Osteocyte (in vitro differentiated cells): ENCODE measurements around the gene TELO2. TPM values are rescaled to one million over a fixed set of nuclear protein-coding genes. Genes with fewer than 3 reads are reported as not detected.

Experiments
- DNase-seq: peaks from one replicate; pipeline ENCODE4 v3.0.0; 2021; ENCODE audit warnings: mixed read lengths; ENCODE audit not compliant: unreplicated experiment; ENCODE audit errors: extremely low spot score
- H3K27ac Mint-ChIP-seq: one replicate; pipeline ENCODE4 v1.8.0; 2021; ENCODE audit warnings: mild to moderate bottlenecking, mixed read lengths; ENCODE audit not compliant: unreplicated experiment
- H3K27me3 Mint-ChIP-seq: one replicate; pipeline ENCODE4 v1.8.0; 2021; ENCODE audit warnings: mixed read lengths; ENCODE audit not compliant: unreplicated experiment
- H3K36me3 Mint-ChIP-seq: one replicate; pipeline ENCODE4 v1.8.0; 2021; ENCODE audit warnings: mixed read lengths; ENCODE audit not compliant: unreplicated experiment
- H3K4me1 Mint-ChIP-seq: one replicate; pipeline ENCODE4 v1.8.0; 2021; ENCODE audit warnings: mixed read lengths; ENCODE audit not compliant: unreplicated experiment
- H3K4me3 Mint-ChIP-seq: one replicate; pipeline ENCODE4 v1.8.0; 2021; ENCODE audit warnings: mild to moderate bottlenecking, moderate library complexity, mixed read lengths; ENCODE audit not compliant: unreplicated experiment
- H3K9me3 Mint-ChIP-seq: one replicate; pipeline ENCODE4 v1.8.0; 2021; ENCODE audit warnings: mixed read lengths; ENCODE audit not compliant: unreplicated experiment
- total RNA-seq: library from RNA; stranded (reverse); gene quantifications from 2 replicates; pipeline ENCODE4 v1.2.1, GENCODE V29; 2021
- TF ChIP-seq, protein P1 (sequence below): fragments of 200-600 bp; sonication (generic); IDR thresholded peaks from 2 replicates; pipeline ENCODE4 v1.5.0; 2021; ENCODE audit warnings: antibody characterized with exemption, mild to moderate bottlenecking, moderate library complexity

TELO2 gene
- total RNA-seq, 1 donor from 2014 or later = 37.8 TPM

DNA sequence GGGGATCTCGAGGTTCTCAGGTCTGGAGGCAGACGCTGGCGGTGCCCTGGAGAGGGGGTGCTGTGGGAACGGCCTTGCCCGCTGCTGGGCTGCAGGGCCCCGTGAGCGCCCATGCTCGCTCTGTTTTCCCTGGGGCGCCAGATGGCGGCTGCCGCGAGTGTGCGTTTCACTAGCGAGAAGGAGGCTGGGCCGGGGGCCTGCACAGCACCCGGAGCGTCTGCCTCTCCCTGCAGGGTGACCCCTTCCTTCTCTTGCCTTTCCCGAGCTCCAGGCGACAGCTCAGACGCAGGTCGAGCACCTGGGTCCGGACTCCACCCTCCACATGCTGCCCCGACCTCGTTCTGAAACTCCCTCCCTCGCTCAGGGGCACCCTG lies 2.7 kb downstream of the TELO2 start:
- H3K27me3 Mint-ChIP-seq = no peaks in the 10 kb centered on the region
- no peak overlapping the region for H3K4me3 Mint-ChIP-seq

DNA sequence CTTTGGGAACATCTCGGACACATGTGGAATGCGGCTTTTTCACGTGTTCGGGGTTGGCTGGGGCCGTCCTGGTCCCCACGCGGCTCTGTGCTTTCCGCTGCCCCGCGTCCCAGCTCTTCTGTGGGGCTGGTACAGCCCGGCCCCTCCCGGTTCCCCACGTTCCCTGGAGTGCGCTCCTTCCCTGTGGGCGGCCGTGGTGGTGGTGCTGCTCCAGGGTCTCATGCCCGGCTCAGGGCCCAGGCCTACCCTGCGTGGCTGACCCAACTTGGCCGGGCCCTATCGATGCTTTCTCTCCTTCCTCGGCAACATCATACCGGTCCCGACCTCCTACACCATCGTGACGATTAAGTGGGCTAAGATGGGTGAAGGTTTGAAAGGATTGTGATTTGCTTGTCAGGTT lies 3.3 kb downstream of the TELO2 start:
- Mint-ChIP-seq H3K4me3 (no peak overlapping the region), H3K27ac (no peak overlapping the region), H3K9me3 (no peaks in the 10 kb centered on the region), H3K36me3 (peaks cover 7% of the 10 kb centered on the region), H3K27me3 (no peaks in the 10 kb centered on the region), H3K4me1 (peaks cover 17% of the 10 kb centered on the region)
- peak; percentile 84 for DNase-seq
- TF ChIP-seq, protein P1, sequence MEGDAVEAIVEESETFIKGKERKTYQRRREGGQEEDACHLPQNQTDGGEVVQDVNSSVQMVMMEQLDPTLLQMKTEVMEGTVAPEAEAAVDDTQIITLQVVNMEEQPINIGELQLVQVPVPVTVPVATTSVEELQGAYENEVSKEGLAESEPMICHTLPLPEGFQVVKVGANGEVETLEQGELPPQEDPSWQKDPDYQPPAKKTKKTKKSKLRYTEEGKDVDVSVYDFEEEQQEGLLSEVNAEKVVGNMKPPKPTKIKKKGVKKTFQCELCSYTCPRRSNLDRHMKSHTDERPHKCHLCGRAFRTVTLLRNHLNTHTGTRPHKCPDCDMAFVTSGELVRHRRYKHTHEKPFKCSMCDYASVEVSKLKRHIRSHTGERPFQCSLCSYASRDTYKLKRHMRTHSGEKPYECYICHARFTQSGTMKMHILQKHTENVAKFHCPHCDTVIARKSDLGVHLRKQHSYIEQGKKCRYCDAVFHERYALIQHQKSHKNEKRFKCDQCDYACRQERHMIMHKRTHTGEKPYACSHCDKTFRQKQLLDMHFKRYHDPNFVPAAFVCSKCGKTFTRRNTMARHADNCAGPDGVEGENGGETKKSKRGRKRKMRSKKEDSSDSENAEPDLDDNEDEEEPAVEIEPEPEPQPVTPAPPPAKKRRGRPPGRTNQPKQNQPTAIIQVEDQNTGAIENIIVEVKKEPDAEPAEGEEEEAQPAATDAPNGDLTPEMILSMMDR = no peak

More for the DNA sequence above, 2.7 kb downstream of the TELO2 start:
- Mint-ChIP-seq H3K36me3 (peaks cover 7% of the 10 kb centered on the region), H3K27ac (no peak overlapping the region), H3K4me1 (peaks cover 17% of the 10 kb centered on the region), H3K9me3 (no peaks in the 10 kb centered on the region)
- TF ChIP-seq, protein P1 = no peak
- peak; percentile 83 for DNase-seq

DNA sequence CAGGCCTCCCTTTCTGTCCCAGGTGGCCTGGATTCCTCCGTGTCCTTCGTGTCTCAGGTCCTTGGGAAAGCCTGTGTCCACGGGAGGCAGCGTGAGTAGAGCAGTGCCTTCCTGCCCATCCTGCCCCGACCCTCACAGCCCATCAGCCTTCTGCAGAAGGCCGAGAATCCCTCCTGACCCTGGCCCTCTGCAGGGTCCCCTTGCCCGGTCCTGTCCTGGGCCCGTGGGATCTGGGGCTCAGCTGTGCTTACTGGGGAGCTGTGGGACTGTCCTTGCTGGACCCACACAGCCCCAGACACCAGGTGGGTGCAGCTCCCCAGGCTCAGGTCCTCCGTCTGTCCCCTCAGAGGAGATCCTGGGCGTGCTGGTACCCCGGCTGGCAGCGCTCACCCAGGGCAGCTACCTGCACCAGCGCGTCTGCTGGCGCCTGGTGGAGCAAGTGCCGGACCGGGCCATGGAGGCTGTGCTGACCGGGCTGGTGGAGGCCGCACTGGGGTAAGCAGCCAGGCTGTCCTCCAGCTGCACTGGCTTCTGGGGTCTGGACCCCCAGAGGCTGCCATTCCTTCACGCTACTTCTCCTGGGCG lies 3.9 kb downstream of the TELO2 start:
- H3K4me3 Mint-ChIP-seq = no peak overlapping the region
- H3K4me1 Mint-ChIP-seq = peaks cover 17% of the 10 kb centered on the region
- H3K27ac Mint-ChIP-seq = no peak overlapping the region
- no peaks in the 10 kb centered on the region for H3K9me3 Mint-ChIP-seq
- H3K36me3 Mint-ChIP-seq = peaks cover 9% of the 10 kb centered on the region
- DNase-seq = no peak
- TF ChIP-seq, protein P1 = no peak
- H3K27me3 Mint-ChIP-seq = no peaks in the 10 kb centered on the region

DNA sequence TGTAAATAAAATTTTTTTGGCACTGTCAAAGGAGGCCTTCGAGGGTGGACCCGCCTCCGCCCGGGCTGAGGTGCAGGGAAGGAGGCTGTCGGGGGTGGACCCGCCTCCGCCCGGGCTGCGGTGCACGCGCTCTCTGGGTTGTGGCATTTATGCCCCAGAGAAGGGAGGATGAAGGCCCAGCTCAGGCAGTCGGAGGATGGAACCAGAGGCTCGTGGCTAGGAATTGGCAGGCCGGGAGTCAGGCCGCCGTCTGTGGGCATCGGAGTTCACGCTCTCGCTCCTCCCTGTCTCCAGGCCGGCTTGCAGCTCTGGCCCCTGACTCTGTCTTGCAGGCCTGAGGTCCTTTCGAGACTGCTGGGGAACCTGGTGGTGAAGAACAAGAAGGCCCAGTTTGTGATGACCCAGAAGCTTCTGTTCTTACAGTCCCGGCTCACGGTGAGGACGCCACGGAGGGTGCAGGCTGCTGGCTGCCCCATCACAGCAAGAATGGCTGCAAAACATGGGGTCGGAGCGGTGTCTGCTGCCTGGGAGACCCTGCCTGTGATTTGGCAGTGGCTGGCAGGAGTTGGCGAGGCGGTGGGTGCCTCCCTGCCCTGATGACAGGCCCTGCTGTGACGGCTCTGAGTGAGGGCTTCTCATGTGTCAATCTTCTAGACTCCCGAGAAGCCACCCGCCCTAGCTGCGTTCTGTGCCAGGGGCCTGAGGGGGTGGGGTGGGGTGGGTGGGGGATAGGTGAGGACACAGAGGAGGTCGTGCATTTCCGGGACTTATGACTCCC lies 5.9 kb downstream of the TELO2 start:
- DNase-seq = no peak
- Mint-ChIP-seq H3K4me1 (peaks cover 6% of the 10 kb centered on the region), H3K4me3 (no peak overlapping the region), H3K36me3 (peaks cover 13% of the 10 kb centered on the region), H3K27me3 (no peaks in the 10 kb centered on the region), H3K9me3 (no peaks in the 10 kb centered on the region), H3K27ac (no peak overlapping the region)
- TF ChIP-seq, protein P1 = no peak

DNA sequence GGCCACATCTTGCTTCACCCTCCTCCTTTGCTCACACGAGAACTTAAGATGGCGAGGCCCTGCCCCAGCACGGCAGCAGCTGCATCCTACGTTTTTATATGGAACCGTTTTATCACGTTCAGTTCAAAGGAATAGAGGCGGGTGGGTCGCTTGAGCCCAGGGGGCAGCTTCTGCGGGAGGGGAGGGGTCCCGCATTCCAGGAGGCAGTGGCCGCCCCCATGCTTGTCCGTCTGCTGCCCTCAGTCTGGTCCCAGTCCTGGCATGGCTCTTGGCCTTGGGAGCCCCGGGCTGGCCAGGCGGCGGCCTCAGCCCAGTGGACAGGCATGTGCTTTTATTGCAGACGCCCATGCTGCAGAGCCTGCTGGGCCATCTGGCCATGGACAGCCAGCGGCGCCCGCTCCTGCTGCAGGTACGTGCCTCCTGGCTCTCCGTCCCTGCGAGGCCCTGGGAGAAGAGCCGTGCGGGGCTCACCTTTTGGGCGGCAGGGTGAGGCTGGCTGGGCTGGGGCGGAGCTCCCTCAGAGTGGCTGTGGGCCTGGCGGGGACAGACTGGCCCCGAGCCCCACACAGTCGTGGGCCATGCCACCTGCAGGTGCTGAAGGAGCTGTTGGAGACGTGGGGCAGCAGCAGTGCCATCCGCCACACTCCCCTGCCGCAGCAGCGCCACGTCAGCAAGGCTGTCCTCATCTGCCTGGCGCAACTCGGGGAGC lies 6.8 kb downstream of the TELO2 start:
- peak; percentile 84 for DNase-seq
- no peaks in the 10 kb centered on the region for H3K27me3 Mint-ChIP-seq
- peaks cover 13% of the 10 kb centered on the region for H3K36me3 Mint-ChIP-seq
- TF ChIP-seq, protein P1 = no peak
- no peak overlapping the region for H3K27ac Mint-ChIP-seq
- peaks cover 2% of the 10 kb centered on the region for H3K4me1 Mint-ChIP-seq
- no peaks in the 10 kb centered on the region for H3K9me3 Mint-ChIP-seq
- H3K4me3 Mint-ChIP-seq = no peak overlapping the region
